Fibroblast of mammary gland (primary cell): ENCODE results near the gene CNOT8.

ENCODE experiments used
- DNase-seq: peaks from one replicate; pipeline ENCODE4 v3.0.0-alpha.2; 2010; ENCODE audit warnings: low read depth
- H3K4me3 ChIP-seq: 2 replicates; pipeline ENCODE4 v1.5.1; 2011; ENCODE audit warnings: low read depth, mild to moderate bottlenecking, low read length, moderate library complexity; ENCODE audit not compliant: control insufficient read depth
- TF ChIP-seq, protein P1 (sequence below): conservative IDR thresholded peaks from 2 replicates; pipeline ENCODE4 v1.5.1; 2011; ENCODE audit warnings: low read depth, low read length, inconsistent platforms; ENCODE audit not compliant: control insufficient read depth, insufficient read depth

CNOT8 gene

DNA sequence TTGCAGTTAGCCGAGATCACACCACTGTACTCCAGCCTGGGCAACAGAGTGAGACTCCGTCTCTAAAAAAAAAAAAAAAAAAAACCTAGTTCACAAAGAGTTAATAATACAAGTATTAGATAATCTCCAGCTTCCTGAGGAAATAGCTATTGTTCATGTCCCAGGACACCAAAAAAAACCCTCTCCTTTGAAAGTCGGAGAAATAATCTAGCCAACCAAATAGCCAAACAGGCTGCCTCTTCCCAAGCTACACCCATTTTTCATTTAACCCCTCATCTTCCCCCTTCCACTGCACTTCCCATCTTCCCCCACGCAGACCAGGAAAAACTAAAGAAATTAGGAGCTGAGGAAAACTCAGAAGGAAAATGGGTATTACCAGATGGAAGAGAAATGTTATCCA, 23.6 kb downstream of the CNOT8 start:
- no peak overlapping the region for H3K4me3 ChIP-seq
- TF ChIP-seq, protein P1, sequence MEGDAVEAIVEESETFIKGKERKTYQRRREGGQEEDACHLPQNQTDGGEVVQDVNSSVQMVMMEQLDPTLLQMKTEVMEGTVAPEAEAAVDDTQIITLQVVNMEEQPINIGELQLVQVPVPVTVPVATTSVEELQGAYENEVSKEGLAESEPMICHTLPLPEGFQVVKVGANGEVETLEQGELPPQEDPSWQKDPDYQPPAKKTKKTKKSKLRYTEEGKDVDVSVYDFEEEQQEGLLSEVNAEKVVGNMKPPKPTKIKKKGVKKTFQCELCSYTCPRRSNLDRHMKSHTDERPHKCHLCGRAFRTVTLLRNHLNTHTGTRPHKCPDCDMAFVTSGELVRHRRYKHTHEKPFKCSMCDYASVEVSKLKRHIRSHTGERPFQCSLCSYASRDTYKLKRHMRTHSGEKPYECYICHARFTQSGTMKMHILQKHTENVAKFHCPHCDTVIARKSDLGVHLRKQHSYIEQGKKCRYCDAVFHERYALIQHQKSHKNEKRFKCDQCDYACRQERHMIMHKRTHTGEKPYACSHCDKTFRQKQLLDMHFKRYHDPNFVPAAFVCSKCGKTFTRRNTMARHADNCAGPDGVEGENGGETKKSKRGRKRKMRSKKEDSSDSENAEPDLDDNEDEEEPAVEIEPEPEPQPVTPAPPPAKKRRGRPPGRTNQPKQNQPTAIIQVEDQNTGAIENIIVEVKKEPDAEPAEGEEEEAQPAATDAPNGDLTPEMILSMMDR = no peak
- DNase-seq = no peak

GRCh38 chr5:154884424-154884823, 26.0 kb downstream of the CNOT8 start:
- TF ChIP-seq, protein P1 = no peak
- DNase-seq = no peak
- H3K4me3 ChIP-seq = no peak overlapping the region

- TF ChIP-seq, protein P1 = no peak
- no peak overlapping the region for H3K4me3 ChIP-seq
- DNase-seq = no peak
Observed at GRCh38 chr5:154885439-154885838, 27.0 kb downstream of the CNOT8 start.

DNA sequence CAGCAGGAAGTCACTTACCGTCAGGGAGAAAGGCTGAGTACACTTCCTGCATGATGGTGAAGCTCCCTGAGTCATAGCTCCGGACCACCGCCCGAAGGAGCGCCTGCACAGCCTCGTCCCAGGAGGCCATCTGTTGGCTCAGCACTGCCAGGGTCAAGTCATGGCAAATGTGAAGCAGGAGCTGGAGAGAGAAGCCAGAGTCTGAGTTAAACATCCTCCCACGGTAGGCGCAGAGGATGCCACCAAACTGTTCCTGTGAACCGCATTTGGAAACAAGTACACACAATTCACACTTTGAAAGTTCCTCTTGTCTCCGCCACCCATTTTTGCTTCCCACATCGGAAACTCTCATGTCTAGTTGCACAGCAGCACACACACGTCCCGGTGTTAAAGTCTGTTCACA, 33.9 kb downstream of the CNOT8 start:
- H3K4me3 ChIP-seq = no peak overlapping the region
- DNase-seq = peak; percentile 29
- TF ChIP-seq, protein P1 = no peak

GRCh38 chr5:154893381-154893780, 35.0 kb downstream of the CNOT8 start:
- H3K4me3 ChIP-seq = no peak overlapping the region
- TF ChIP-seq, protein P1 = no peak
- DNase-seq = no peak

DNA sequence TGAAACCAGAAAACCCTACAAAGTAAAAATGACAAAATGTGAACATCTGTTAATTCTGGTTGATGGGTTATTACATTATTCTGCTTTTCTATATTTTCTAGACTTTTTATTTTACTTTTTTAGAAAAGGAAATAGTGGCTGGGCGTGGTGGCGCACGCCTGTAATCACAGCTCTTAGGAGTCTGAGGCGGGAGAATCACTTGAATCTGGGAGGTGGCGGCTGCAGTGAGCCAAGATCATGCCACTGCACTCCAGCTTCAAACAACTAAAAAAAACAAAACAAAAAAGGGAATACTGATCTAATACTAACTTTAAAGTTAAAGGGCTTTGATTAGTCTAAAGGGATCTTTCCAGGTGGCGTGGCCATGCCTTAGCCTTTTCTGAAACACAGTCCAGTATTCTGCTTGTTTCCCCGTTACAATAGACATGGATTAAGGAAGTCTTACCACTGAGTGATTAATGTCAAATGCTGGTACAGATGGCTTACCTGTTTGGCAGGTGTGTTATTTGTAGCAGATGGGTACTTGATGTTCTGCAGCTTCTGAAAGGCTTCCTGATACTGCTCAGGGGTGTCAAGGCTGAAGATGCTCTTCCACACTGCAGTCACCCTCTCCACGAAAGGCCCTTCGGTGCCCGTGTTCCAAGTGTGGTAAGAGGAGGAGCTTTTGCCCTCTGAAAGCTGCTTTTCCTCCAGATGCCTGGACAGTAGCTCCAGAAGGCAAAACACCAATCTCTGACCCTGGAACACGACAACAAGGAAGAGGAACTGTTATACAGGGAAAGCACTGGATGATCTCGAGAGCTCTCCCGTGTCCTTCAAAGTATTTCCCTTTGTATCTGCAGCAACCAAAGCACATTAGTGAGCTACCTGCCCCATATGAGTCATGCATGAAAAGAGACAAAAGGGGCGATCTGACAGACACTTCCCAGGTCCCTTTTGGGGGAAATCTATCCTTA, 37.5 kb downstream of the CNOT8 start:
- TF ChIP-seq, protein P1 = no peak
- H3K4me3 ChIP-seq = no peak overlapping the region
- DNase-seq = no peak
